BJ (cell line): ENCODE measurements around the gene TTC28. TPM values are rescaled to one million over a fixed set of nuclear protein-coding genes. Genes with fewer than 3 reads are reported as not detected.

ENCODE experiments used
- CTCF ChIA-PET: fragments of 350-600 bp; formaldehyde crosslinking; extraction: SDS; loops from one replicate; lab custom pipeline; 2021; ENCODE audit warnings: antibody characterized with exemption, inconsistent platforms; lab: Yijun Ruan, JAX
- POLR2A ChIA-PET: fragments of 300-600 bp; sonication (Branson Sonifier 250); formaldehyde crosslinking; extraction: SDS; loops from one replicate; lab custom pipeline; 2021; ENCODE audit warnings: antibody characterized with exemption; lab: Charles Lee
- DNase-seq: peaks from one replicate; pipeline ENCODE4 v3.0.0-alpha.2; 2011; ENCODE audit warnings: low read depth
- H3K27me3 ChIP-seq: 2 replicates; pipeline ENCODE4 v1.6.0; 2011; ENCODE audit warnings: low read length; ENCODE audit not compliant: control insufficient read depth, insufficient read depth
- H3K36me3 ChIP-seq: 2 replicates; pipeline ENCODE4 v1.5.1; 2011; ENCODE audit warnings: low read length; ENCODE audit not compliant: control insufficient read depth, insufficient read depth
- H3K4me3 ChIP-seq: 2 replicates; pipeline ENCODE4 v1.5.1; 2011; ENCODE audit warnings: low read depth, mild to moderate bottlenecking, control low read depth, low read length
- CTCF ChIP-seq: IDR thresholded peaks from 2 replicates; pipeline ENCODE4 v1.5.1; 2011; ENCODE audit warnings: low read depth, mild to moderate bottlenecking, control low read depth, inconsistent platforms, low read length, moderate library complexity; ENCODE audit not compliant: insufficient read depth
- polyA plus RNA-seq: library from polyadenylated mRNA; depleted of rRNA; stranded (reverse); fragments of >200 nt; gene quantifications from 2 replicates; pipeline ENCODE4 v1.2.3, GENCODE V29; 2011

Gene TTC28
- polyA plus RNA-seq, 1 experiment, result 8.7 TPM

GRCh38 chr22:28151151-28151816 lies 528.4 kb downstream of the TTC28 start:
- CTCF ChIA-PET, result no interaction called here
- Histone ChIP-seq H3K36me3 (peaks cover 3% of the 10 kb centered on the region; the same call in 1 of the 2 replicates), H3K27me3 (peaks cover 1% of the 10 kb centered on the region; the same call in 1 of the 2 replicates), H3K4me3 (no peak overlapping the region)
- POLR2A ChIA-PET, result no interaction called here
- TF ChIP-seq CTCF, result no peak
- DNase-seq, result no peak

- DNase-seq, result no peak
- no peak overlapping the region for H3K4me3 ChIP-seq
- ChIA-PET CTCF (no interaction called here), POLR2A (no interaction called here)
- peaks cover 1% of the 10 kb centered on the region; the same call in 1 of the 2 replicates for H3K27me3 ChIP-seq
- peaks cover 3% of the 10 kb centered on the region; the same call in 1 of the 2 replicates for H3K36me3 ChIP-seq
- TF ChIP-seq CTCF, result no peak
Observed at GRCh38 chr22:28148816-28149465, 530.7 kb downstream of the TTC28 start.

- TF ChIP-seq CTCF, result no peak
- peaks cover 1% of the 10 kb centered on the region; the same call in 1 of the 2 replicates for H3K27me3 ChIP-seq
- no peak overlapping the region for H3K4me3 ChIP-seq
- ChIA-PET POLR2A (no interaction called here), CTCF (interaction anchor here (1.2 to 1.7 kb wide), 4 partner anchors 9 to 96 kb away, joined by 3 to 8 read pairs (median 4); no protein-coding TSS in a partner anchor)
- no peak for DNase-seq
- H3K36me3 ChIP-seq, result peaks cover 3% of the 10 kb centered on the region; the same call in 1 of the 2 replicates
Observed at GRCh38 chr22:28147401-28147800, 532.2 kb downstream of the TTC28 start.

GRCh38 chr22:28146401-28147314 lies 533.0 kb downstream of the TTC28 start:
- Histone ChIP-seq H3K36me3 (peaks cover 3% of the 10 kb centered on the region; the same call in 1 of the 2 replicates), H3K4me3 (no peak overlapping the region), H3K27me3 (peaks cover 1% of the 10 kb centered on the region; the same call in 1 of the 2 replicates)
- ChIA-PET POLR2A (interaction anchor here (0.7 kb wide), 1 partner anchor 227 kb away, joined by 5 read pairs; no protein-coding TSS in a partner anchor), CTCF (interaction anchor here (1.2 to 1.7 kb wide), 5 partner anchors 10 to 128 kb away, joined by 3 to 8 read pairs (median 3); no protein-coding TSS in a partner anchor)
- DNase-seq, result no peak
- no peak for TF ChIP-seq CTCF
